ENCODE data around the gene EFNA2.

DNA sequence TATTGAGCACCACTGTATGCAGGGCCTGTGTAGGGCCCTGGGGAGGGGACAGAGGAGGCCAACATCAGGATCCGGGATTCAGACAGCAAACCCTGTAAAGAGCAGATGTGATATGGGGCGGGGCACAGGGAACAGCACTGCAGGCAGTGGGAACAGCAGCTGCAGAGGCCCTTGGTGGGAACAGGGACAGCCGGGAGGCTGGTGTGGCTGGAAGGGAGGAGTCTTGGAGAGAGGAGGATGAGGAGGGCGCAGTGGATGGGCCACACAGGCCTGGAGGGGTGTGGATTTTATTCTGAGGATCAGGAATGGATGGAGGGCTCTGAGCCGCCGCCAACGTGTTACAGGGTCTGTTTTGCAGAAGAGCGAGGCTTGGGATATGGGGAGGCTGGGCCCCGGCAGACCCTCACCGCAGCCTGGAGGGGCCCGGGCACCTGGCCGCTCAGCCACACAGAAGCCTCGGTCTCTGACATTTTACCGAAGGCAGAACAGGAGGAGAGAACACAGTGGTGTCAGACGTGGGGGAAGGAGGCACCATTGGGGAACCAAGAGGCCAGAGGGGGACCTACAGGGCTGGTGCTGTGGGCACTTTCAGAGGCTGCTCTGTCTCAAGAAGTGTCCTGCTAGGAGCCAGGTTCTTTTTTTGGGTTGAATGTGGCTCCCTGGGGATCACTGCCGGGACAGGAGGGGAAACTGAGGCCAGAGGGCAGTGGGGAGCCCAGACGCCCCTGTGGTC is 6.9 kb downstream of the EFNA2 start:
- TF ChIP-seq, protein P1, sequence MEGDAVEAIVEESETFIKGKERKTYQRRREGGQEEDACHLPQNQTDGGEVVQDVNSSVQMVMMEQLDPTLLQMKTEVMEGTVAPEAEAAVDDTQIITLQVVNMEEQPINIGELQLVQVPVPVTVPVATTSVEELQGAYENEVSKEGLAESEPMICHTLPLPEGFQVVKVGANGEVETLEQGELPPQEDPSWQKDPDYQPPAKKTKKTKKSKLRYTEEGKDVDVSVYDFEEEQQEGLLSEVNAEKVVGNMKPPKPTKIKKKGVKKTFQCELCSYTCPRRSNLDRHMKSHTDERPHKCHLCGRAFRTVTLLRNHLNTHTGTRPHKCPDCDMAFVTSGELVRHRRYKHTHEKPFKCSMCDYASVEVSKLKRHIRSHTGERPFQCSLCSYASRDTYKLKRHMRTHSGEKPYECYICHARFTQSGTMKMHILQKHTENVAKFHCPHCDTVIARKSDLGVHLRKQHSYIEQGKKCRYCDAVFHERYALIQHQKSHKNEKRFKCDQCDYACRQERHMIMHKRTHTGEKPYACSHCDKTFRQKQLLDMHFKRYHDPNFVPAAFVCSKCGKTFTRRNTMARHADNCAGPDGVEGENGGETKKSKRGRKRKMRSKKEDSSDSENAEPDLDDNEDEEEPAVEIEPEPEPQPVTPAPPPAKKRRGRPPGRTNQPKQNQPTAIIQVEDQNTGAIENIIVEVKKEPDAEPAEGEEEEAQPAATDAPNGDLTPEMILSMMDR (conservative IDR thresholded peaks at IDR 0.05; ENCODE audit: low read depth in 2 of 2): no peak
- no peak for TF ChIP-seq EZH2 (IDR thresholded peaks at IDR 0.05; ENCODE audit: low read depth, unreplicated experiment)
- TF ChIP-seq EZH2phosphoT487 (IDR thresholded peaks at IDR 0.05; ENCODE audit: unreplicated experiment): no peak
- TF ChIP-seq, protein P2, sequence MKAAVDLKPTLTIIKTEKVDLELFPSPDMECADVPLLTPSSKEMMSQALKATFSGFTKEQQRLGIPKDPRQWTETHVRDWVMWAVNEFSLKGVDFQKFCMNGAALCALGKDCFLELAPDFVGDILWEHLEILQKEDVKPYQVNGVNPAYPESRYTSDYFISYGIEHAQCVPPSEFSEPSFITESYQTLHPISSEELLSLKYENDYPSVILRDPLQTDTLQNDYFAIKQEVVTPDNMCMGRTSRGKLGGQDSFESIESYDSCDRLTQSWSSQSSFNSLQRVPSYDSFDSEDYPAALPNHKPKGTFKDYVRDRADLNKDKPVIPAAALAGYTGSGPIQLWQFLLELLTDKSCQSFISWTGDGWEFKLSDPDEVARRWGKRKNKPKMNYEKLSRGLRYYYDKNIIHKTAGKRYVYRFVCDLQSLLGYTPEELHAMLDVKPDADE (IDR thresholded peaks at IDR 0.05): no peak
- TF ChIP-seq POLR2AphosphoS5 (IDR thresholded peaks at IDR 0.05; ENCODE audit: low read depth): no peak
- no peak for TF ChIP-seq CREB1 (CRISPR knock-in tag; IDR thresholded peaks at IDR 0.05; ENCODE audit: low read depth)
- no peak for TF ChIP-seq ZNF331 (CRISPR knock-in tag; IDR thresholded peaks at IDR 0.05; ENCODE audit: low read depth)
- TF ChIP-seq, protein P3, sequence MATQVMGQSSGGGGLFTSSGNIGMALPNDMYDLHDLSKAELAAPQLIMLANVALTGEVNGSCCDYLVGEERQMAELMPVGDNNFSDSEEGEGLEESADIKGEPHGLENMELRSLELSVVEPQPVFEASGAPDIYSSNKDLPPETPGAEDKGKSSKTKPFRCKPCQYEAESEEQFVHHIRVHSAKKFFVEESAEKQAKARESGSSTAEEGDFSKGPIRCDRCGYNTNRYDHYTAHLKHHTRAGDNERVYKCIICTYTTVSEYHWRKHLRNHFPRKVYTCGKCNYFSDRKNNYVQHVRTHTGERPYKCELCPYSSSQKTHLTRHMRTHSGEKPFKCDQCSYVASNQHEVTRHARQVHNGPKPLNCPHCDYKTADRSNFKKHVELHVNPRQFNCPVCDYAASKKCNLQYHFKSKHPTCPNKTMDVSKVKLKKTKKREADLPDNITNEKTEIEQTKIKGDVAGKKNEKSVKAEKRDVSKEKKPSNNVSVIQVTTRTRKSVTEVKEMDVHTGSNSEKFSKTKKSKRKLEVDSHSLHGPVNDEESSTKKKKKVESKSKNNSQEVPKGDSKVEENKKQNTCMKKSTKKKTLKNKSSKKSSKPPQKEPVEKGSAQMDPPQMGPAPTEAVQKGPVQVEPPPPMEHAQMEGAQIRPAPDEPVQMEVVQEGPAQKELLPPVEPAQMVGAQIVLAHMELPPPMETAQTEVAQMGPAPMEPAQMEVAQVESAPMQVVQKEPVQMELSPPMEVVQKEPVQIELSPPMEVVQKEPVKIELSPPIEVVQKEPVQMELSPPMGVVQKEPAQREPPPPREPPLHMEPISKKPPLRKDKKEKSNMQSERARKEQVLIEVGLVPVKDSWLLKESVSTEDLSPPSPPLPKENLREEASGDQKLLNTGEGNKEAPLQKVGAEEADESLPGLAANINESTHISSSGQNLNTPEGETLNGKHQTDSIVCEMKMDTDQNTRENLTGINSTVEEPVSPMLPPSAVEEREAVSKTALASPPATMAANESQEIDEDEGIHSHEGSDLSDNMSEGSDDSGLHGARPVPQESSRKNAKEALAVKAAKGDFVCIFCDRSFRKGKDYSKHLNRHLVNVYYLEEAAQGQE (IDR thresholded peaks at IDR 0.05; ENCODE audit: unreplicated experiment): no peak
- TF ChIP-seq JUNB (IDR thresholded peaks at IDR 0.05; ENCODE audit: unreplicated experiment): no peak
- no peak for TF ChIP-seq ZNF114 (CRISPR knock-in tag; IDR thresholded peaks at IDR 0.05)
- no peak for TF ChIP-seq NANOG (IDR thresholded peaks at IDR 0.05; ENCODE audit: borderline replicate concordance)

Data from GM23338 (cell line).